BLaER1 (cell line): ENCODE measurements around the gene CBY1.
"Not testable (repeated sequence)": the region's sequence is repeated elsewhere in the genome, so short reads cannot be mapped to it uniquely, and the experiment has no call there.

Experiments
- H3K27ac ChIP-seq: shearing (Covaris generic); formaldehyde crosslinking; 2 replicates; pipeline ENCODE4 v1.8.1; 2022
- H3K27me3 ChIP-seq: shearing (Covaris generic); formaldehyde crosslinking; 2 replicates; pipeline ENCODE4 v1.8.1; 2022
- H3K36me3 ChIP-seq: shearing (Covaris generic); formaldehyde crosslinking; 2 replicates; pipeline ENCODE4 v1.8.1; 2022
- H3K4me1 ChIP-seq: shearing (Covaris generic); formaldehyde crosslinking; 2 replicates; pipeline ENCODE4 v1.8.1; 2022
- H3K4me2 ChIP-seq: shearing (Covaris generic); formaldehyde crosslinking; 2 replicates; pipeline ENCODE4 v1.8.1; 2022
- H3K4me3 ChIP-seq: shearing (Covaris generic); formaldehyde crosslinking; 2 replicates; pipeline ENCODE4 v1.8.1; 2022
- H3K9ac ChIP-seq: shearing (Covaris generic); formaldehyde crosslinking; 2 replicates; pipeline ENCODE4 v1.8.1; 2022
- H3K9me3 ChIP-seq: shearing (Covaris generic); formaldehyde crosslinking; 2 replicates; pipeline ENCODE4 v1.8.1; 2022
- H4K20me1 ChIP-seq: shearing (Covaris generic); formaldehyde crosslinking; 2 replicates; pipeline ENCODE4 v1.8.1; 2022
- Cebpa-rat ChIP-seq: shearing (Covaris generic); IDR thresholded peaks from 2 replicates; pipeline ENCODE4 v1.8.1; 2022

CBY1 gene

DNA sequence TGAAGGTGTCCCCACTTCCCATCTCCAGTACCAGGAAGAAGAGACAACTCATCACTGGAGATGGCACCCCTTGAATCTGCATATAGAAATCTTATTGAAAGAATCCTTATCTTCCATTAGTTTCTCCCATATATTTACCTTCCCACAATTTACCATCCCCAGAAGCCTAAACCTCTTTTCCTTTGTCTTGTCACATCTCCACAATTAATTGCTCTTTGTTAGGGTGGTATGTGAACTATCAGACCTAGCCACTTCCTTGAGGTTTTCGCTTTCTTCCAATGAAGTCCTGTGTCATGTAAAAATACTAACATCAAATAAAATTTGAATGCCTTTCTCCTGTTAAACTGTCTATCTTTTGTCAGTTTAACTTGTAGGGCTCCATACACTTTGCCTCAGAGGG, 38.2 kb upstream of the CBY1 start:
- H3K36me3 ChIP-seq = peaks cover 7% of the 10 kb centered on the region; the same call in 1 of the 2 replicates
- no peak overlapping the region for H3K4me2 ChIP-seq
- no peak overlapping the region for H3K4me3 ChIP-seq
- H4K20me1 ChIP-seq = no peaks in the 10 kb centered on the region
- H3K4me1 ChIP-seq = no peaks in the 10 kb centered on the region
- H3K27me3 ChIP-seq = no peaks in the 10 kb centered on the region
- no peak for TF ChIP-seq Cebpa-rat
- H3K9ac ChIP-seq = no peak overlapping the region
- H3K9me3 ChIP-seq = no peaks in the 10 kb centered on the region
- no peak overlapping the region for H3K27ac ChIP-seq

GRCh38 chr22:38618682-38619081, 37.8 kb upstream of the CBY1 start:
- TF ChIP-seq Cebpa-rat = no peak
- no peaks in the 10 kb centered on the region for H3K4me1 ChIP-seq
- no peaks in the 10 kb centered on the region for H3K27me3 ChIP-seq
- no peak overlapping the region for H3K9ac ChIP-seq
- H3K36me3 ChIP-seq = peaks cover 7% of the 10 kb centered on the region; the same call in 1 of the 2 replicates
- H3K27ac ChIP-seq = no peak overlapping the region
- no peaks in the 10 kb centered on the region for H3K9me3 ChIP-seq
- no peak overlapping the region for H3K4me3 ChIP-seq
- no peak overlapping the region for H3K4me2 ChIP-seq
- H4K20me1 ChIP-seq = no peaks in the 10 kb centered on the region

DNA sequence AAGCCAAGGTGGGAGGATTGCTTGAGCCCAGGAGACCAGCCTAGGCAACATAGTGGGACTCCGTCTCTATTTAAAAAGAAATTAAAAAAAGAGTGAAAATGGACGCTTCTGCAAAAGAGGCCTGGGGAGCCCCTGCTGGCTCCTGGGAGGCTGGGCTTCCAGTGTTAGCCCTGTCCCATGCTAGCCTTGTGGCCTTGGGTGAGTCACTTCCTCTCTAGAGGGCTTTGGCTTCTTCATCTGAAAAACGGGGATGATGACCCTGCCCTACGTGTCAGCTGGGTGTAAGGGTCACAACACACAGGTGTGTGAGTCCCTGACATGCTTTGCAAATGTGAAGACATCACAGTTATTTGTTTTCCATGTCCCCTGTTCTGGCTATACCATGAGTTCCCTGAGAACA, 33.1 kb upstream of the CBY1 start:
- Histone ChIP-seq H3K4me1 (no peaks in the 10 kb centered on the region), H4K20me1 (no peaks in the 10 kb centered on the region), H3K4me3 (no peak overlapping the region), H3K27ac (no peak overlapping the region), H3K9me3 (no peaks in the 10 kb centered on the region), H3K36me3 (no peaks in the 10 kb centered on the region; the same call in 1 of the 2 replicates), H3K4me2 (no peak overlapping the region), H3K9ac (no peak overlapping the region), H3K27me3 (no peaks in the 10 kb centered on the region)
- no peak for TF ChIP-seq Cebpa-rat

GRCh38 chr22:38628444-38628843, 28.0 kb upstream of the CBY1 start:
- Histone ChIP-seq H3K9ac (no peak overlapping the region), H3K4me1 (peaks cover 8% of the 10 kb centered on the region; the same call in 1 of the 2 replicates), H3K4me3 (no peak overlapping the region), H3K36me3 (no peaks in the 10 kb centered on the region), H4K20me1 (no peaks in the 10 kb centered on the region), H3K9me3 (no peaks in the 10 kb centered on the region), H3K4me2 (no peak overlapping the region), H3K27ac (no peak overlapping the region), H3K27me3 (no peaks in the 10 kb centered on the region)
- no peak for TF ChIP-seq Cebpa-rat

GRCh38 chr22:38629108-38629507, 27.3 kb upstream of the CBY1 start:
- H3K4me1 ChIP-seq = peaks cover 8% of the 10 kb centered on the region; the same call in 1 of the 2 replicates
- H3K27me3 ChIP-seq = no peaks in the 10 kb centered on the region
- TF ChIP-seq Cebpa-rat = no peak
- H3K4me2 ChIP-seq = no peak overlapping the region
- no peak overlapping the region for H3K9ac ChIP-seq
- no peaks in the 10 kb centered on the region for H4K20me1 ChIP-seq
- no peak overlapping the region for H3K27ac ChIP-seq
- no peaks in the 10 kb centered on the region for H3K9me3 ChIP-seq
- H3K36me3 ChIP-seq = no peaks in the 10 kb centered on the region
- H3K4me3 ChIP-seq = no peak overlapping the region

GRCh38 chr22:38631724-38632123, 24.7 kb upstream of the CBY1 start:
- Histone ChIP-seq H3K27me3 (no peaks in the 10 kb centered on the region), H3K27ac (no peak overlapping the region), H4K20me1 (no peaks in the 10 kb centered on the region), H3K9me3 (no peaks in the 10 kb centered on the region), H3K4me3 (no peak overlapping the region), H3K4me1 (peaks cover 8% of the 10 kb centered on the region; the same call in 1 of the 2 replicates), H3K9ac (no peak overlapping the region), H3K36me3 (peaks cover 7% of the 10 kb centered on the region; the same call in 1 of the 2 replicates), H3K4me2 (no peak overlapping the region)
- no peak for TF ChIP-seq Cebpa-rat

- Histone ChIP-seq H3K9ac (no peak overlapping the region), H3K27ac (no peak overlapping the region), H3K4me2 (no peak overlapping the region), H4K20me1 (no peaks in the 10 kb centered on the region), H3K4me3 (no peak overlapping the region), H3K9me3 (no peaks in the 10 kb centered on the region), H3K36me3 (peaks cover 10% of the 10 kb centered on the region), H3K27me3 (no peaks in the 10 kb centered on the region), H3K4me1 (peaks cover 8% of the 10 kb centered on the region; the same call in 1 of the 2 replicates)
- TF ChIP-seq Cebpa-rat = no peak
These were observed 23.9 kb upstream of the CBY1 start for GRCh38 chr22:38632528-38632927.

DNA sequence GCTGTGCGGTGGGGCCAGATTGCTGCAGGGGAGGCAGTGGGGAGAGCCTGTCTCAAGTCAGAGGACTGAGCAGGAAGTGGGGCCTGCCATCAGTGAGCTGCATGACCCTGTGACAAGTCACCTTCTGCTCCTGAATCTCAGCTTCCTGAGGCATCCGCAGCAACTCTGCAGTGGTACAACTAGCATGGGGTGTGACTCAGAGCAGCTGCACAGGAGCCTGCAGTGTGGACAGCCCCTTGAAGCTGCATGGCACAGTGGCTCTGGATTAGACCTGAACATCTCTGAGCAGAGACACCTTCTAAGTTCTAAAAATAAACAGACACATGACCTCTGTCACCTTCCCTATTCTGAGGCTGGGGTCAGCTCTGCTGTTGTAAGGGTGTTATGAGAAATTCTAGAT, 18.2 kb upstream of the CBY1 start:
- Histone ChIP-seq H3K36me3 (peaks cover 12% of the 10 kb centered on the region), H3K9me3 (no peaks in the 10 kb centered on the region), H4K20me1 (no peaks in the 10 kb centered on the region), H3K9ac (no peak overlapping the region), H3K27me3 (no peaks in the 10 kb centered on the region), H3K4me3 (no peak overlapping the region), H3K27ac (no peak overlapping the region), H3K4me1 (no peaks in the 10 kb centered on the region), H3K4me2 (no peak overlapping the region)
- TF ChIP-seq Cebpa-rat = no peak

DNA sequence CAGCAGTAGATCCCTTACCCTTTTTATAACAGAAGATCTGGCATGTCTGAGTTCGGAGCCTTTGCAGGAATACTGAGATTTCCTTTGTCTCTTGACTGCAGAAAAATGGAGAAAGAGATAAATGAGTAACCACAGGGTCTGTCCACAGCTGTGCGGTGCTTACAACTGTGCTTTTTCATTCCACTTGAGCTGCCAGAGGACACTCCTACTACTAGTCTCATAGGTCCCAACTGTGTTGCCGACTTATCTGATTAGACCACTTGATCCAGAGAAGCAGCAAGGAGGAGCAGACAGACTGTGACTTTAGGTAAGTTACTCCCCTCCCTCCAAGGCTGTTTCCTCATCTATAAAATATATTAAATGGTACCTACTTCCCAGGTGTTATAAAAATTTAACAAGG, 17.7 kb upstream of the CBY1 start:
- Histone ChIP-seq H3K27me3 (no peaks in the 10 kb centered on the region), H4K20me1 (no peaks in the 10 kb centered on the region), H3K9ac (no peak overlapping the region), H3K9me3 (no peaks in the 10 kb centered on the region), H3K4me2 (no peak overlapping the region), H3K27ac (no peak overlapping the region), H3K4me1 (no peaks in the 10 kb centered on the region), H3K4me3 (no peak overlapping the region), H3K36me3 (peaks cover 12% of the 10 kb centered on the region)
- no peak for TF ChIP-seq Cebpa-rat

GRCh38 chr22:38641476-38642040, 14.9 kb upstream of the CBY1 start:
- no peak overlapping the region for H3K27ac ChIP-seq
- H4K20me1 ChIP-seq = no peaks in the 10 kb centered on the region
- H3K36me3 ChIP-seq = peaks cover 5% of the 10 kb centered on the region; the same call in 1 of the 2 replicates
- H3K4me2 ChIP-seq = no peak overlapping the region
- H3K4me1 ChIP-seq = no peaks in the 10 kb centered on the region
- no peaks in the 10 kb centered on the region for H3K27me3 ChIP-seq
- H3K9me3 ChIP-seq = no peaks in the 10 kb centered on the region
- H3K9ac ChIP-seq = no peak overlapping the region
- no peak for TF ChIP-seq Cebpa-rat
- no peak overlapping the region for H3K4me3 ChIP-seq

- not testable (repeated sequence) for H3K36me3 ChIP-seq, H3K9me3 ChIP-seq, H3K9ac ChIP-seq, H3K4me1 ChIP-seq, H3K27ac ChIP-seq, H3K4me3 ChIP-seq, H3K4me2 ChIP-seq, H3K27me3 ChIP-seq, H4K20me1 ChIP-seq
These were observed 12.2 kb upstream of the CBY1 start for GRCh38 chr22:38644245-38644644.
